ENCODE measurements around the gene CADM2.

Gene CADM2

GRCh38 chr3:85182975-85183752 is 224.4 kb downstream of the CADM2 start:
- DNase-seq (ENCODE audit: low read depth in 1 of 2, low spot score in 1 of 2): no peak

GRCh38 chr3:85185495-85185894 is 226.7 kb downstream of the CADM2 start:
- DNase-seq (ENCODE audit: low read depth in 1 of 2, low spot score in 1 of 2): no peak

- DNase-seq (ENCODE audit: low read depth in 1 of 2, low spot score in 1 of 2): no peak
These were observed 230.9 kb downstream of the CADM2 start for GRCh38 chr3:85189731-85190130.

- no peak for DNase-seq (ENCODE audit: low read depth in 1 of 2, low spot score in 1 of 2)
These were observed 234.8 kb downstream of the CADM2 start for GRCh38 chr3:85193565-85193964.

GRCh38 chr3:85208650-85209049 is 249.9 kb downstream of the CADM2 start:
- DNase-seq (ENCODE audit: low read depth in 1 of 2, low spot score in 1 of 2): no peak

- DNase-seq (ENCODE audit: low read depth in 1 of 2, low spot score in 1 of 2): no peak
These were observed 251.8 kb downstream of the CADM2 start for GRCh38 chr3:85210540-85210939.

- no peak for DNase-seq (ENCODE audit: low read depth in 1 of 2, low spot score in 1 of 2)
These were observed 270.2 kb downstream of the CADM2 start for GRCh38 chr3:85228966-85229365.

GRCh38 chr3:85244091-85244490 is 285.3 kb downstream of the CADM2 start:
- DNase-seq (ENCODE audit: low read depth in 1 of 2, low spot score in 1 of 2): no peak

- no peak for DNase-seq (ENCODE audit: low read depth in 1 of 2, low spot score in 1 of 2)
These were observed 285.7 kb downstream of the CADM2 start for GRCh38 chr3:85244519-85244918.

GRCh38 chr3:85251766-85252165 is 293.0 kb downstream of the CADM2 start:
- DNase-seq (ENCODE audit: low read depth in 1 of 2, low spot score in 1 of 2): no peak

GRCh38 chr3:85252686-85253085 is 293.9 kb downstream of the CADM2 start:
- DNase-seq (ENCODE audit: low read depth in 1 of 2, low spot score in 1 of 2): no peak

- DNase-seq (ENCODE audit: low read depth in 1 of 2, low spot score in 1 of 2): no peak
These were observed 295.9 kb downstream of the CADM2 start for GRCh38 chr3:85254738-85255137.

GRCh38 chr3:85255949-85256348 is 297.2 kb downstream of the CADM2 start:
- no peak for DNase-seq (ENCODE audit: low read depth in 1 of 2, low spot score in 1 of 2)

- DNase-seq (ENCODE audit: low read depth in 1 of 2, low spot score in 1 of 2): no peak
These were observed 299.5 kb downstream of the CADM2 start for GRCh38 chr3:85258326-85258725.

GRCh38 chr3:85258819-85259218 is 300.0 kb downstream of the CADM2 start:
- DNase-seq (ENCODE audit: low read depth in 1 of 2, low spot score in 1 of 2): no peak

GRCh38 chr3:85259748-85260147 is 301.0 kb downstream of the CADM2 start:
- no peak for DNase-seq (ENCODE audit: low read depth in 1 of 2, low spot score in 1 of 2)

GRCh38 chr3:85264381-85264780 is 305.6 kb downstream of the CADM2 start:
- no peak for DNase-seq (ENCODE audit: low read depth in 1 of 2, low spot score in 1 of 2)

GRCh38 chr3:85270488-85270887 is 311.7 kb downstream of the CADM2 start:
- no peak for DNase-seq (ENCODE audit: low read depth in 1 of 2, low spot score in 1 of 2)

- no peak for DNase-seq (ENCODE audit: low read depth in 1 of 2, low spot score in 1 of 2)
These were observed 313.1 kb downstream of the CADM2 start for GRCh38 chr3:85271911-85272310.

GRCh38 chr3:85288257-85288656 is 329.5 kb downstream of the CADM2 start:
- no peak for DNase-seq (ENCODE audit: low read depth in 1 of 2, low spot score in 1 of 2)

- DNase-seq (ENCODE audit: low read depth in 1 of 2, low spot score in 1 of 2): no peak
These were observed 338.5 kb downstream of the CADM2 start for GRCh38 chr3:85297291-85297690.

GRCh38 chr3:85298032-85298431 is 339.2 kb downstream of the CADM2 start:
- no peak for DNase-seq (ENCODE audit: low read depth in 1 of 2, low spot score in 1 of 2)

- DNase-seq (ENCODE audit: low read depth in 1 of 2, low spot score in 1 of 2): no peak
These were observed 344.4 kb downstream of the CADM2 start for GRCh38 chr3:85303156-85303555.

Measured in activated T-helper 1 cell treated with anti-CD3 and anti-CD28 coated beads, Interleukin-2, amount 50 U/mL, for 16 hours (primary cell).